HG03378 (cell line): ENCODE measurements around the gene FASLG.
"Not testable (repeated sequence)": the region's sequence is repeated elsewhere in the genome, so short reads cannot be mapped to it uniquely, and the experiment has no call there.

Experiments
- ATAC-seq: cut with Tn5 transposase; IDR thresholded peaks from one replicate; pipeline ENCODE4 v1.9.1; 2021; ENCODE audit warnings: mild to moderate bottlenecking, moderate library complexity; ENCODE audit not compliant: unreplicated experiment

Gene FASLG

GRCh38 chr1:172679000-172679772, 20.3 kb downstream of the FASLG start:
- no peak for ATAC-seq

- no peak for ATAC-seq
Measured at GRCh38 chr1:172680244-172680643, 21.3 kb downstream of the FASLG start.

GRCh38 chr1:172680733-172681275, 21.9 kb downstream of the FASLG start:
- ATAC-seq, result no peak

GRCh38 chr1:172682812-172683211, 23.9 kb downstream of the FASLG start:
- no peak for ATAC-seq

GRCh38 chr1:172686143-172686542, 27.2 kb downstream of the FASLG start:
- ATAC-seq, result no peak

- not testable (repeated sequence) for ATAC-seq
Measured at GRCh38 chr1:172688428-172689085, 29.7 kb downstream of the FASLG start.

GRCh38 chr1:172690925-172691324, 32.0 kb downstream of the FASLG start:
- not testable (repeated sequence) for ATAC-seq

GRCh38 chr1:172697534-172698002, 38.7 kb downstream of the FASLG start:
- no peak for ATAC-seq

GRCh38 chr1:172698224-172698623, 39.3 kb downstream of the FASLG start:
- no peak for ATAC-seq

GRCh38 chr1:172699111-172699510, 40.2 kb downstream of the FASLG start:
- peak; percentile 78 for ATAC-seq

GRCh38 chr1:172699695-172700227, 40.9 kb downstream of the FASLG start:
- ATAC-seq, result no peak

- no peak for ATAC-seq
Measured at GRCh38 chr1:172700556-172700955, 41.7 kb downstream of the FASLG start.

- ATAC-seq, result no peak
Measured at GRCh38 chr1:172704001-172704400, 45.1 kb downstream of the FASLG start.

- no peak for ATAC-seq
Measured at GRCh38 chr1:172704420-172705210, 45.7 kb downstream of the FASLG start.

GRCh38 chr1:172708452-172708851, 49.5 kb downstream of the FASLG start:
- ATAC-seq, result no peak

GRCh38 chr1:172711558-172711957, 52.7 kb downstream of the FASLG start:
- no peak for ATAC-seq

- ATAC-seq, result no peak
Measured at GRCh38 chr1:172713466-172713865, 54.6 kb downstream of the FASLG start.
